Measurements from ENCODE around the gene MEX3D. TPM values are rescaled to one million over a fixed set of nuclear protein-coding genes. Genes with fewer than 3 reads are reported as not detected.

Gene MEX3D
- total RNA-seq, 1 donor from 2014 or later, result 57.7 TPM

Other genes with a start within 250 kb of the MEX3D start
- gene NDUFS7, start 184.4 kb downstream of the MEX3D start, total RNA-seq, result 56.8 and 70.2 TPM in 2 replicates
- 13.4 and 15.4 TPM in 2 replicates for gene GAMT, start 166.8 kb downstream of the MEX3D start, total RNA-seq
- gene DAZAP1, start 160.7 kb downstream of the MEX3D start, total RNA-seq, result 49.2 and 96.9 TPM in 2 replicates
- gene RPS15, start 129.9 kb downstream of the MEX3D start, total RNA-seq, result 442 and 500 TPM in 2 replicates
- gene APC2, start 118.2 kb downstream of the MEX3D start, total RNA-seq, result 0.05 TPM in 1 of 2 replicates, not detected in the other
- gene C19orf25, start 89.1 kb downstream of the MEX3D start, total RNA-seq, result 26.4 and 31.4 TPM in 2 replicates
- 1.6 and 4.9 TPM in 2 replicates for gene PCSK4, start 78.0 kb downstream of the MEX3D start, total RNA-seq
- gene REEP6, start 77.1 kb downstream of the MEX3D start, total RNA-seq, result 4.9 and 8.7 TPM in 2 replicates
- gene ADAMTSL5, start 55.3 kb downstream of the MEX3D start, total RNA-seq, result 2.1 and 5.0 TPM in 2 replicates
- gene PLK5, start 44.2 kb downstream of the MEX3D start, total RNA-seq, result not detected in 2 replicates
- 57.5 and 98.2 TPM in 2 replicates for gene MBD3, start 24.5 kb upstream of the MEX3D start, total RNA-seq
- 48.3 and 76.2 TPM in 2 replicates for gene UQCR11, start 37.1 kb upstream of the MEX3D start, total RNA-seq
- gene TCF3, start 84.3 kb upstream of the MEX3D start, total RNA-seq, result 39.2 and 102 TPM in 2 replicates
- not detected in 2 replicates for gene ONECUT3, start 185.2 kb upstream of the MEX3D start, total RNA-seq
- 2.4 and 4.2 TPM in 2 replicates for gene ATP8B3, start 244.0 kb upstream of the MEX3D start, total RNA-seq